Adrenal gland (tissue), 12 donors: ENCODE results near the gene EFEMP1. TPM values are rescaled to one million over a fixed set of nuclear protein-coding genes. Genes with fewer than 3 reads are reported as not detected.

Source experiments
- DNase-seq, 7 donors: peaks; one replicate each; pipeline ENCODE4 v3.0.0-alpha.2; 2019 to 2020
- H3K27ac ChIP-seq, 5 donors: fragments of 200-600 bp; sonication (generic) in 4 of 5; 1 replicate in 3 of 5; 2 replicates in 2 of 5; pipeline versions ENCODE4 v1.5.1 to v1.8.0; 2016 to 2020; ENCODE audit warnings: mild to moderate bottlenecking in 1 of 5
- H3K27me3 ChIP-seq: fragments of 200-600 bp; 2 replicates; pipeline ENCODE4 v1.8.0; 2021
- H3K36me3 ChIP-seq, 2 donors: fragments of 200-600 bp; replicated peaks in 1 of 2; 1 replicate in 1 of 2; 2 replicates in 1 of 2; pipeline versions ENCODE4 v1.5.1 to v1.8.0; 2018 to 2022
- H3K4me1 ChIP-seq, 2 donors: fragments of 200-600 bp; replicated peaks in 1 of 2; 1 replicate in 1 of 2; 2 replicates in 1 of 2; pipeline versions ENCODE4 v1.5.1 to v1.8.0; 2018 to 2021
- H3K4me3 ChIP-seq, 4 donors: fragments of 200-600 bp; sonication (generic) in 3 of 4; one replicate each; pipeline ENCODE4 v1.5.1; 2016 to 2018
- H3K9me3 ChIP-seq, 3 donors: fragments of 200-600 bp; sonication (generic) in 1 of 3; replicated peaks in 1 of 3; 1 replicate in 2 of 3; 2 replicates in 1 of 3; pipeline versions ENCODE4 v1.5.1 to v1.8.0; 2016 to 2021
- POLR2A ChIP-seq, 2 donors: fragments of 450-650 bp; IDR thresholded peaks; one replicate each; pipeline ENCODE4 v1.6.1; 2017; ENCODE audit warnings: antibody characterized with exemption in 2 of 2, mild to moderate bottlenecking in 2 of 2, moderate library complexity in 1 of 2
- WGBS, 4 donors: extraction: QIAGEN DNeasy Blood & Tissue Kit in 2 of 4; methylation state at CpG; one replicate each; pipeline versions ENCODE4 v1.1.5 to v1.1.7; 2013 to 2017; 5-methylcytosine and 5-hydroxymethylcytosine counted together
- intact Hi-C, 2 donors: fragments of 100-400 bp; cut with DNase I; formaldehyde crosslinking; loops; one replicate each; pipeline versions ENCODE4 v1.14.1 to v1.15.0; 2022 to 2023
- polyA plus RNA-seq, 3 donors: library from polyadenylated mRNA; stranded (reverse); fragments of 200-250 nt in 2 of 3; fragments of 350-450 nt in 1 of 3; fragmentation: Illumina TruSeq in 1 of 3; extraction: RNeasy Lipid Tissue Mini Kit (QIAGEN cat#74804) in 1 of 3; gene quantifications; one replicate each; pipeline ENCODE4 v1.2.3, GENCODE V29; 2013 to 2014
- total RNA-seq, 9 donors: library from RNA; depleted of rRNA in 4 of 9; stranded (reverse); fragments of >200 nt in 4 of 9; fragments of 120-200 nt in 1 of 9; fragmentation: NEBNext Ultra II Directional in 1 of 9; extraction: Animal tissue kit (Norgen Biotek cat#: 25700) in 1 of 9; gene quantifications; one replicate each; pipeline versions ENCODE4 v1.1.0 to v1.2.4, GENCODE V29; 2013 to 2023
- TF ChIP-seq, protein P1 (sequence below), 6 experiments: fragments of 450-650 bp in 4 of 6; fragments of 200-600 bp in 2 of 6; sonication (generic) in 1 of 6; IDR thresholded peaks; 1 replicate in 5 of 6; 2 replicates in 1 of 6; pipeline versions ENCODE4 v1.5.1 to v1.8.0; 2016 to 2021; ENCODE audit warnings: antibody characterized with exemption in 6 of 6, mild to moderate bottlenecking in 2 of 6, moderate library complexity in 1 of 6
- donor health status: healthy with polysubstance abuse.
- donor health status: Bipolar disorder and iron deficiency.
- donor health status: DM: yes; HTN: yes; CAD: no.
- donor health status: DM: no; HTN: no; CAD: no.
- donor health status: DM: no; HTN: no; CAD: no.
- donor health status: DM: yes; HTN: yes; CAD: no.

The EFEMP1 gene
- total and polyA plus RNA-seq, 12 donors: 3.9 to 430 (median 124) TPM

- TF ChIP-seq, protein P1, sequence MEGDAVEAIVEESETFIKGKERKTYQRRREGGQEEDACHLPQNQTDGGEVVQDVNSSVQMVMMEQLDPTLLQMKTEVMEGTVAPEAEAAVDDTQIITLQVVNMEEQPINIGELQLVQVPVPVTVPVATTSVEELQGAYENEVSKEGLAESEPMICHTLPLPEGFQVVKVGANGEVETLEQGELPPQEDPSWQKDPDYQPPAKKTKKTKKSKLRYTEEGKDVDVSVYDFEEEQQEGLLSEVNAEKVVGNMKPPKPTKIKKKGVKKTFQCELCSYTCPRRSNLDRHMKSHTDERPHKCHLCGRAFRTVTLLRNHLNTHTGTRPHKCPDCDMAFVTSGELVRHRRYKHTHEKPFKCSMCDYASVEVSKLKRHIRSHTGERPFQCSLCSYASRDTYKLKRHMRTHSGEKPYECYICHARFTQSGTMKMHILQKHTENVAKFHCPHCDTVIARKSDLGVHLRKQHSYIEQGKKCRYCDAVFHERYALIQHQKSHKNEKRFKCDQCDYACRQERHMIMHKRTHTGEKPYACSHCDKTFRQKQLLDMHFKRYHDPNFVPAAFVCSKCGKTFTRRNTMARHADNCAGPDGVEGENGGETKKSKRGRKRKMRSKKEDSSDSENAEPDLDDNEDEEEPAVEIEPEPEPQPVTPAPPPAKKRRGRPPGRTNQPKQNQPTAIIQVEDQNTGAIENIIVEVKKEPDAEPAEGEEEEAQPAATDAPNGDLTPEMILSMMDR (IDR thresholded peaks at IDR 0.05): no peak
- TF ChIP-seq POLR2A (IDR thresholded peaks at IDR 0.05): no peak
- no peak overlapping the region for H3K4me3 ChIP-seq
- H3K4me1 ChIP-seq: no peaks in the 10 kb centered on the region
- intact Hi-C loops: no loop called here
- no peaks in the 10 kb centered on the region for H3K9me3 ChIP-seq
- no peaks in the 10 kb centered on the region for H3K36me3 ChIP-seq
- whole genome bisulfite sequencing, 4 donors: 66 to 83% (median 73%) methylated on average over 6 of the region's 6 CpGs
- no peak for DNase-seq
- H3K27me3 ChIP-seq: no peaks in the 10 kb centered on the region
- H3K27ac ChIP-seq: no peak overlapping the region
Measured at GRCh38 chr2:55876429-55877086, 47.0 kb downstream of the EFEMP1 start.

DNA sequence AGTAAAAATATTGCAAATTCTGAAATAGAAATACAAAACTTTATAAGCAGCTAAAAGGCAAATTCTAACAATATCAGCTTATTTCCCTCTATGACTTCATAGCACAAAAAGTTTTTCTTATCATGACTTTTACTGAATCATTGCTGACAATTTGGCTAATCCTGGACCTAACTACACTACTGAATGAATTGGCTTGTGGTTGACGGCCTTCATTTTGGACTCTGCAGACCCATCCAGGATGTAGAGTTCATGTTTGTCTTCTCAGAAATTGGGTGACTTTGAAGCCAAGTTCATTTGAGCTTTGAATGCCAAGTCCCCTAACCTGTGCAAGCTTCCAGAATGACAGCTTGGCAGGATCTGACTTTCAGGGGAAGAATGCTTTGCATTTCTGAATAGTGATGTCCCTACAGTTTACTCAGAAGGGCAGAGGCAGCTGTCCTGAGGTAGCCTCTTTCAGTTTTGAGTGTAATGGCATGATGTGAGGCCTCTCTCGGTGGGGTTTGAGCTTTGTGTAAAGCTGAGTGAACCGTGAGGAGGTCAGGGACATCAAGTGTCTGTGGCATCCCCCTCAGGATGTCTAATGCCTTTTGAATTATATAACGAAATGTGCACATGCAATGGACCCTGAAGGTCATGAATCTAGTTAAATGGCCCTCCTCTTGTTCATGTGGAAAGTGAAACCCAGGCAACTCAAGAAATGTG is 48.0 kb downstream of the EFEMP1 start:
- H3K36me3 ChIP-seq: no peaks in the 10 kb centered on the region
- WGBS, 4 donors: 46 to 68% (median 63%) methylated on average over 4 of the region's 4 CpGs
- H3K27me3 ChIP-seq: no peaks in the 10 kb centered on the region
- no peak for TF ChIP-seq POLR2A (IDR thresholded peaks at IDR 0.05)
- TF ChIP-seq, protein P1 (IDR thresholded peaks at IDR 0.05): no peak
- H3K4me1 ChIP-seq: no peaks in the 10 kb centered on the region
- intact Hi-C loops: no loop called here
- no peak overlapping the region for H3K4me3 ChIP-seq
- no peak overlapping the region for H3K27ac ChIP-seq
- DNase-seq: no peak
- no peaks in the 10 kb centered on the region for H3K9me3 ChIP-seq

GRCh38 chr2:55874338-55874737 is 49.2 kb downstream of the EFEMP1 start:
- TF ChIP-seq, protein P1 (IDR thresholded peaks at IDR 0.05): no peak
- no peak for TF ChIP-seq POLR2A (IDR thresholded peaks at IDR 0.05)
- intact Hi-C loops: no loop called here
- 63 to 78% (median 74%) methylated on average over 2 of the region's 2 CpGs for WGBS, 4 donors
- no peak for DNase-seq
- H3K27me3 ChIP-seq: no peaks in the 10 kb centered on the region
- H3K36me3 ChIP-seq: no peaks in the 10 kb centered on the region
- H3K4me1 ChIP-seq: no peaks in the 10 kb centered on the region
- H3K27ac ChIP-seq: no peak overlapping the region
- no peak overlapping the region for H3K4me3 ChIP-seq
- H3K9me3 ChIP-seq: no peaks in the 10 kb centered on the region

GRCh38 chr2:55871637-55872036 is 51.9 kb downstream of the EFEMP1 start:
- H3K9me3 ChIP-seq: no peaks in the 10 kb centered on the region
- no peak overlapping the region for H3K4me3 ChIP-seq
- H3K4me1 ChIP-seq: no peaks in the 10 kb centered on the region
- H3K36me3 ChIP-seq: no peaks in the 10 kb centered on the region
- intact Hi-C loops: no loop called here
- TF ChIP-seq, protein P1 (IDR thresholded peaks at IDR 0.05): no peak
- no peak for TF ChIP-seq POLR2A (IDR thresholded peaks at IDR 0.05)
- no peak for DNase-seq
- H3K27me3 ChIP-seq: no peaks in the 10 kb centered on the region
- H3K27ac ChIP-seq: no peak overlapping the region
